ENCODE data around the gene KIAA1958. TPM values are rescaled to one million over a fixed set of nuclear protein-coding genes. Genes with fewer than 3 reads are reported as not detected.

Gene KIAA1958
- total and polyA plus RNA-seq, 10 of the 15 experiments (the other 5 are each of a cell fraction or from before 2014, with no cell fraction given), result 0.53 to 8.7 (median 4.0) TPM

GRCh38 chr9:112475318-112475717, 11.3 kb upstream of the KIAA1958 start:
- SMC1A ChIA-PET (ENCODE audit: uncharacterized antibody, unreplicated experiment), result no interaction called here
- Histone ChIP-seq H3K9ac (ENCODE audit: control insufficient read depth, insufficient read depth, low read length) (no peak overlapping the region), H4K20me1 (ENCODE audit: control insufficient read depth, insufficient read depth) (no peaks in the 10 kb centered on the region), H3K4me2 (ENCODE audit: control insufficient read depth, insufficient read depth) (no peak overlapping the region), H3K79me2 (ENCODE audit: control insufficient read depth, insufficient read depth, low read length) (no peaks in the 10 kb centered on the region), H3K9me3 (replicated peaks; ENCODE audit: control insufficient read depth, insufficient read depth, low read length) (no peaks in the 10 kb centered on the region; the same call in 2 of the 3 replicates), H3K27me3 (replicated peaks in 1 of 2; ENCODE audit: control insufficient read depth in 2 of 2, insufficient read depth in 2 of 2, low read length in 1 of 2) (no peaks in the 10 kb centered on the region), H2AFZ (ENCODE audit: control insufficient read depth, low read depth, low read length) (no peak overlapping the region), H3K36me3 (ENCODE audit: control insufficient read depth in 2 of 2, insufficient read depth in 2 of 2, low read length in 1 of 2) (peaks cover 0 to 6% of the 10 kb centered on the region in 2 experiments; a peak in 2 of 4 replicates), H3K27ac (ENCODE audit: control insufficient read depth, insufficient read depth) (no peak overlapping the region), H3K4me1 (ENCODE audit: control insufficient read depth, insufficient read depth, low read length) (no peaks in the 10 kb centered on the region), H3K4me3 (no peak overlapping the region)
- intact Hi-C loops (cut with micrococcal nuclease; ENCODE audit: unreplicated experiment), result no loop called here
- CTCF ChIA-PET, result no interaction called here
- 100% methylated on average over 1 of the region's 1 CpG for WGBS (ENCODE audit: insufficient coverage, insufficient replicate concordance, low lambda C conversion rate, missing lambda C conversion rate)
- no peak for FAIRE-seq
- no TSS peak for BruUV-seq (replicated peaks)
- DNase-seq (ENCODE audit: low read depth, low spot score), result no peak
- RAD21 ChIA-PET (ENCODE audit: unreplicated experiment), result no interaction called here
- ATAC-seq, result no peak
- POLR2A ChIA-PET, result no interaction called here
- in situ Hi-C loops (cut with MboI), result no loop called here
- TF ChIP-seq SREBF1 (IDR thresholded peaks at IDR 0.05; ENCODE audit: low read length) (no peak), CBFB (IDR thresholded peaks at IDR 0.05; ENCODE audit: low read depth) (no peak), JUND (IDR thresholded peaks at IDR 0.05; ENCODE audit: low read depth, low read length) (no peak), TBL1XR1 (IDR thresholded peaks at IDR 0.05; ENCODE audit: low read depth, low read length) (no peak), MAX (IDR thresholded peaks at IDR 0.05; ENCODE audit: low read depth, low read length) (no peak), NBN (IDR thresholded peaks at IDR 0.05) (no peak), FOXM1 (IDR thresholded peaks at IDR 0.05; ENCODE audit: low read depth, low read length) (no peak), SP1 (IDR thresholded peaks at IDR 0.05; ENCODE audit: low read depth, low read length) (no peak), MEF2B (IDR thresholded peaks at IDR 0.05; ENCODE audit: partially characterized antibody, poor library complexity, severe bottlenecking) (no peak), IRF4 (IDR thresholded peaks at IDR 0.05; ENCODE audit: low read depth, low read length) (no peak), RUNX3 (IDR thresholded peaks at IDR 0.05; ENCODE audit: low read length) (no peak)
- TF ChIP-seq, protein P1, sequence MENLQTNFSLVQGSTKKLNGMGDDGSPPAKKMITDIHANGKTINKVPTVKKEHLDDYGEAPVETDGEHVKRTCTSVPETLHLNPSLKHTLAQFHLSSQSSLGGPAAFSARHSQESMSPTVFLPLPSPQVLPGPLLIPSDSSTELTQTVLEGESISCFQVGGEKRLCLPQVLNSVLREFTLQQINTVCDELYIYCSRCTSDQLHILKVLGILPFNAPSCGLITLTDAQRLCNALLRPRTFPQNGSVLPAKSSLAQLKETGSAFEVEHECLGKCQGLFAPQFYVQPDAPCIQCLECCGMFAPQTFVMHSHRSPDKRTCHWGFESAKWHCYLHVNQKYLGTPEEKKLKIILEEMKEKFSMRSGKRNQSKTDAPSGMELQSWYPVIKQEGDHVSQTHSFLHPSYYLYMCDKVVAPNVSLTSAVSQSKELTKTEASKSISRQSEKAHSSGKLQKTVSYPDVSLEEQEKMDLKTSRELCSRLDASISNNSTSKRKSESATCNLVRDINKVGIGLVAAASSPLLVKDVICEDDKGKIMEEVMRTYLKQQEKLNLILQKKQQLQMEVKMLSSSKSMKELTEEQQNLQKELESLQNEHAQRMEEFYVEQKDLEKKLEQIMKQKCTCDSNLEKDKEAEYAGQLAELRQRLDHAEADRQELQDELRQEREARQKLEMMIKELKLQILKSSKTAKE (IDR thresholded peaks at IDR 0.05; ENCODE audit: low read depth, poor library complexity, severe bottlenecking), result no peak
- TF ChIP-seq, protein P2, sequence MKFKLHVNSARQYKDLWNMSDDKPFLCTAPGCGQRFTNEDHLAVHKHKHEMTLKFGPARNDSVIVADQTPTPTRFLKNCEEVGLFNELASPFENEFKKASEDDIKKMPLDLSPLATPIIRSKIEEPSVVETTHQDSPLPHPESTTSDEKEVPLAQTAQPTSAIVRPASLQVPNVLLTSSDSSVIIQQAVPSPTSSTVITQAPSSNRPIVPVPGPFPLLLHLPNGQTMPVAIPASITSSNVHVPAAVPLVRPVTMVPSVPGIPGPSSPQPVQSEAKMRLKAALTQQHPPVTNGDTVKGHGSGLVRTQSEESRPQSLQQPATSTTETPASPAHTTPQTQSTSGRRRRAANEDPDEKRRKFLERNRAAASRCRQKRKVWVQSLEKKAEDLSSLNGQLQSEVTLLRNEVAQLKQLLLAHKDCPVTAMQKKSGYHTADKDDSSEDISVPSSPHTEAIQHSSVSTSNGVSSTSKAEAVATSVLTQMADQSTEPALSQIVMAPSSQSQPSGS (IDR thresholded peaks at IDR 0.05; ENCODE audit: low read length), result no peak

Data from GM12878 (cell line).